Measurements from ENCODE around the gene SLX4.
"Not testable (repeated sequence)": the region's sequence is repeated elsewhere in the genome, so short reads cannot be mapped to it uniquely, and the experiment has no call there.

The SLX4 gene

DNA sequence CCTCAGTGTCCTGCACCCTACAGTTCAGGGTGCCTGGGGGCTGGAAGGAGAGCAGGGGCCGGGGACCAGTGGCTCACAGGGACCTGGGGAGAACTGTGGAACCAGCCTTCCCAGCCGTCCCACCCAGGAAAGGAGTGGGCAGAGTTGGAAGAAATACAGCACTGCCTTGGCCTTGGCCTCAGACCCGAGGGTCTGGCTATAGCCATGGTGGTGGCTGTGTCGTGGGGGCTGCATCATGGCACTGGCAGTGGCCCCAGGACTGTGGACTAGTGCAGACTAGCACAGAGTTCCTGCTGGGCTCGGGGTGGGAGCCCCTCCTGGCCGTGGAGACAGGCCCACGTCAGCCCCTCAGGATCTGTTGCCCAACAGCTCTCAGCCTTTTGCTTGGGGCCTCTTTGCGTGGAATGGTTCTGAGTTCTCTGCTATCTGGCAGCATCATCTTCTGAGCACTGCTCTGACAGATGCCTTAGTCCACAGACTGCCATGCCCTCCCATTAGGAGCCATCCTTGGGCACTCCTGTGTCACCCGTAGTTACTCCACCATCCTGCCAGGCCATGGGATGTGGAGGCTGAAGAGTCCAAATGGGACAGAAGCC lies 30.5 kb upstream of the SLX4 start:
- no peak for DNase-seq

DNA sequence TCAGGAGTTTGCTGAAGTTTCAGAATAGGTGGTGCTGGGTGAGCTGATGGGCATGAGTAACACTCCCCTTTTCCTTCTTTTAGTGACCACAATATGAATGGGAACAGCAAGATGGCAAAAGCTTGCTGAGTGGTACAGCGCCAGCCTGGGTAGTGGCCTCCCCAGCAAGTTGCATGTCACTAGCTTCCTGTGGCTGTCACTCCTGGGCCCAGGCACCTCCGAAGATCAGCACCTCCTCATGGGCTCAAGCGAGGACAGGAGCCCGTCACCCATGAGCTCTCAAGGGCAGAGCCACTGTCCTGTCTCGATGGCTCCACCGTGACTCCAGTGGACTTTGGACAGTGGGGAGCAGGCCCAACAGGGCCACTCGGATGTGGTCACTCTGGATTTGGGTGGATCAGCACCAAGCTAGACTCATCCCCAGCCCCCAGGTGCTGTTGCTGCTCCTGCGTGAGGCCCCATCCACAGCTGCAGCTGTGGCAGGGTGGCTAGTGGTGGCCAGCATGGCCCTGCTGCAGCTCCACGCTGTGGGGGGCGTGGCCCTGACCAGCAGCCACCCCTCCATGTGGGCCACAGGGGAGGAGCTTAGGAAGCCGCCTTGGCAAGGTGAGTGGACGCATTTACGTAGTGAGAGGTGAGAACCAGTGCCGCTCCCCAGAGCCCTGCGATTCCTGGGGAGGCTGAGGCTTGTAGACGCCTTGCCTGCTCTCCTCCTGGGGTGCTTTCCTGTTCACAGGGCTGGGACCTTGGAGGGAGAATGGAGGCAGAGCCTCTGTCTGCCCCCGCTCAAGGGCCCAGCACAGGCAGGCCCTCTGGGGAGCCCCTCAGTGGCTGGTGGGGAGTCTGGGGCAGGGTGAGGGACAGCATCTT lies 29.5 kb upstream of the SLX4 start:
- no peak for DNase-seq

DNA sequence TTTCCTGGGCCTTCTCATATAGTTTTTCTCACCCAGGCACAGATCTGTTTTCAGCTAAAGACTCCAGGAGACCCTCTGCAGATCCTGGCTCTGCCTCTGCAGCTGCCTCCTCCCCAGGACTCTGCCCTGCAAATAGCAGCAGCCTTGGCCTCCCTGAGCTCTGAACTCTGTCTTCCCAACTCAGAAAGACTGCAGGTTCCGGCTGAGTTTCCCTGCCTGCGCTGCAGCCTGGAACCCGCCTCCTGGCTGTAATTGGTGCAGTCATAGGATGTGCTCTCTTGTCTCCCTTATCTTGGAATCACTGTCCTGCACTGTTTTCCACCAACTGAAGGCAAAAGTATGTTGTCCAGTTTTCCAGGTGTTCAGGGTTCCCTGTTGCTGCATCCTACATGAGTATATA lies 28.8 kb upstream of the SLX4 start:
- no peak for DNase-seq

DNA sequence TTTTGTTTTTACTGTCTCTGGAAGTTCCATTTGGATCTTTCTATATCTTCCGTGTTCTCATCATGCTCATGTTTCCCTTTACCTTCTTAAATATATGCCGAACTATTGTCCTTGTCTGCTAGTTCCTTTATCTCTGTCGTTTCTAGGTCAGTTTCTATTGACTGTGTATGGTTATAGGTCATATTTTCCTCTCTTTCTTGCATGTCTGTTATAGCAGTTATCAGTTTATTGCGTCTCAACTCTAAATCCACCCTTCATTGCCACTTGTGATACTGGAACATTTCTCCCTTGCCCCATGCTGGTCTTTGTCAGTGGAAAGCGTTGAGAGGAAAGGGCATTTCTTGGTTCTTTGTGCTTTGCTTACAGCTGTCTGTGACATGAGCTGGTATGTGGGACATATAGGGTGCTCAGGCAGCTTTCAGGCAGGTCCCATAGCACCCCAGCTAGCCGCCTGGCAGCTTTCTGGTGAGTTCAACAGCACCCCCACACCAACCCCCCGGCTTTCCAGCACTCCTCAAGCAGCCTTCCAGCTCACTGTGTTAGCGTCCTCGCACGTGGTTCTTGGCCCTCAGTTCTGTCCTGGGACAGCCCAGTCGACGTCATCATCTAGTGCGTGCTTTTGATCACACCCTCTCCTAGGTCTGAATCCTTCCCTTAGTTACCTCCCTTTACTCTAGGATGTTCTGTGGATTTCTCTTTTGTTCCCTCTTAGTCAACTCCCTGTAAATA lies 27.7 kb upstream of the SLX4 start:
- no peak for DNase-seq

DNA sequence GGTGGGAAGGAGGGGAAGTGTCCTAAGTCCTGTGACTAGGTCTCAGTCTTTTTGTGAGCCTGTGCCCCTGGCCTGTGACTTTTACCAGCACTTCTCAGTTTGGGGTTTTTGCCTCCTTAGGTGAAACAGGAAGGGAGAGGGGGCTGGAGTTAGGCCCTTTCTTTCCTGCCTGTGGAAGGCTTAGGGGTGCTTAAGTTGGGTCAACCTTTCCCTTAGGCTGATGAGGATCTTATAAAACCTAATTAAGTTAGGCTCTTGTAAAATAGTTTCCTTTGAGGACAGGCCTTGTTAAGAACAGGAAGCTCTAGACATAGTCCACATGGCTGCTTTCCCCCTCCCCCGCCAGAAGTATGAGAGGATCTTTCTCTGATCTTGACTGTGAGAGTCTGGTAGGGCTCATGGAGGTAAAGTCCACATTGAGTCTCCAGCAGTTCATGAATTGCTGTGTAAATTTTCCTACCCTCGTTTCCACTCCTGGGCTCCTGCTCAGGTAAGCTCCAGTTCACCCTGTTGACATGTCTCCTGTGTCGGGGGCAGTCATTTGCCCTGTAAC lies 26.0 kb upstream of the SLX4 start:
- DNase-seq: peak; percentile 34 to 42

DNA sequence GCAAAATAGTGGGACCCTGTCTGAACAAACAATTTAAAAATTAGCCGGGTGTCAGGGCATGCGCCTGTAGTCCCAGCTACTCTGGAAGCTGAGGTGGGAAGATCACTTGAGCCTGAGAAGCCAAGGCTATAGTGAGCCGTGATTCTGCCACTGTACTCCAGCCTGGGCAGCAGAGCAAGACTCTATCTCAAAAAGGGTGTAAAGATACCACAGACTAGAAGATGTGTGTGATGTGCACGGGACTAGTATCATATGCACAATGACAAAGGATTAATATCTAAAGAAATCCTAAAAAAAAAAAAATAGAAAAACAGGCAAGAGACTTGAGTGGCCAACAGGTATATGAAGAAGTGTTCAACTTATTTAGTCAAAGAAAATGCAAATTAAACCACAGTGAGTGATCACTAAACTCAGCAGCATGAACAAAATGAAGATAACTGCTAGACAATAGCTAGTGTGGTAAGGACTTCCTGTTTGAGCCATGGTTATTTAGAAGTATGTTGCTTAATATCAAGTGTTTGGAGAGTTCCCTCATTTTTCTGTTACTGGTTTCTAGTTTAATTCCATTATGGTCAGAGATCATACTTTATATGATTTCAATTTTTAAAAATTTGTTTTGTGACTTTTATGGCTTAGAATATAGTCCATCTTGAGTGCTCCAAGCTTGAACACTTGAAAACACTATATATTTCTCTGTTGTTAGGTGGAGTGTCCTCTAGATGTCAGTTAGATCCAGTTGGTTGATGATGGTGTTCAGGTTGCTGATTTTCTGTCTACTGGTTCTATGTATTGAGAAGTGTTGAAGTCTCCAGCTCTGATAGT lies 14.7 kb upstream of the SLX4 start:
- DNase-seq: no peak

DNA sequence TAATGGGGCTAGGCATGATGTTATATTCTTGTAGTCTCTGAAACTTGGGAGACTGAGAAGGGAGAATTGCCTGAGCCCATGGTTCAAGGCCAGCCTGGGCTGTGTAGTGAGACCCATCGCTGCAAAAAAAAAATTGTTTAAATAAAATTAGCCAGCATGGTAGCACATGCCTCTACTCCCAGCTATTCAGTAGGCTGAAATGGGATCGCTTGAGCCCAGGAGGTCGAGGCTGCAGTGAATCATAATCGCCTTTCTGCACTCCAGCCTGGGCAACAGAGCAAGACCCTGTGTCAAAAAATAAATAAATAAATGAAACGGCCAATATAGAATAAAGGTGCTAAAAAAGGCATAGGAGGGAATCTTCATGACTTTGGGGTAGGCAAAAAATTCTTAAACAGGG lies 13.9 kb upstream of the SLX4 start:
- DNase-seq: no peak

DNA sequence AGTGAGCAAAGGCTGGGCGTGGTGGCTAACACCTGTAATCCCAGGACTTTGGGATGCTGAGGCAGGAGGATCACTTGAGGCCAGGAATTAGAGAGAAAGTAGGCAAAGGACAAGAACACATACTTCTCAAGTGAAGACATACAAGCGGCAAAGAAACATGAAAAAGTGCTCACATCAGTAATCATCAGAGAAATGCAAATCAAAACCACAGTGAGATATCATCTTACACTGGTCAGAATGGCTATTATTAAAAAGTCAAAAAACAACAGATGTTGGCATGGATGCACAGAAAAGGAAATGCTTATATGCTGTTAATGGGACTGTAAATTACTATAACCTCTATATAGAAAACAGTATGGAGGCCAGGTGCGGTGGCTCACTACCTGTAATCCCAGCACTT lies 12.2 kb upstream of the SLX4 start:
- DNase-seq: no peak

DNA sequence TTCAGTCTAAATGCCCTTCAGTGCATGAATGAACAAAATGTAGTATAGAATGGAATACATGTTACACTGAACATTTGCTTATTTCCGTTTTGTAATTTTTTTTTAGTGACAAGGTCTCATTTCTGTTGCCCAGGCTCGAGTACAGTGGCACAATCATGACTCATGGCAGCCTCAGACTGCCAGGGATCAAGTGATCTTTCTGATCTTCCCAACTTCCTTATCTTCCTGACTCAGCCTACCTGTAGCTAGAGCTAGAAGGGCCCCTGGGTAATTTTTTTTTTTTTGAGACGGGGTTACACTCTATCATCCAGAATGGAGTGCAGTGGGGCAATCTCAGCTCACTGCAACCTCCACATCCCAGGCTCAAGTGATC lies 7.3 kb upstream of the SLX4 start:
- no peak for DNase-seq

DNA sequence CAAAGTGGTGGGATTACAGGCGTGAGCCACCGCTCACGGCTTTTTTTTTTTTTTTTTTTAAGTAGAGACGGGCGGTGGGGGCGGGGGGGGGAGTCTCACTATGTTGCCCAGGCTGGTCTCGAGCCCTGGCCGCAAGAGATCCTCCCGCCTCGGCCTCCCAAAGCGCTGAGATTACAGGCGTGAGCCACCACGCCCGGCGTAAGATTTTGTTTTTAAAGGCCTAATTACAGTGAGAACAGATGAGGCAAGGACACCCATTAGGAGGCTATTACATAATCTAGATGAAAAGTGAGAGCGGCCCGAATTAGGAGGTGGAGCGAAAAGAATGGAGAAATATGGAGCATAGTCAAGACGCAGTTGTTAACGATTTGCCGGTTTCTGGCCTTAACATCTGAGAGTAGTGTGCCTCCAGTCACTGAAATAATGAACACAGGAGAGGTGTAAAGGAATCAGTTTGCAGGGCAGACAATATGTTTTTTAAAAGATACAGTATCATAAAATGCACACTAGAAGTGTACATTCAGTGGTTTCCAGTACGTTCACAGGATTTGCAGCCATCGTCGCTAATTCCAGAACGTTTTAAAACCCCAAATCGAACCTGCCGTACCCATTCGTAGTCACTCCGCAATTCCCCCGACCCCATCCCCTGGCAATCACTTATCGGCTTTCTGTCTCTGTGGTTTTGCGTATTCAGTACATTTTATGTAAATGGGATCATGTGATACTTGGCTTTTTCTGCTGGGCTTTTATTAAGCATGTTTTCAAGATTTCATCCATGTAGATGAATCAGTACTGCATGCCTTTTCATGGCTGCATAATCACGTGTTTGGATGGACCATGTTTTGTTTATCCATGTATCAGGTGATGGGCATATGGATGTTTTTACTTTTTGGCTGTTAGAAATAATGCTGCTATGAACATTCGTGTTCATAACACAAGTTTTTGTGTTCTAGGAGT lies 1.4 kb upstream of the SLX4 start:
- DNase-seq: no peak

DNA sequence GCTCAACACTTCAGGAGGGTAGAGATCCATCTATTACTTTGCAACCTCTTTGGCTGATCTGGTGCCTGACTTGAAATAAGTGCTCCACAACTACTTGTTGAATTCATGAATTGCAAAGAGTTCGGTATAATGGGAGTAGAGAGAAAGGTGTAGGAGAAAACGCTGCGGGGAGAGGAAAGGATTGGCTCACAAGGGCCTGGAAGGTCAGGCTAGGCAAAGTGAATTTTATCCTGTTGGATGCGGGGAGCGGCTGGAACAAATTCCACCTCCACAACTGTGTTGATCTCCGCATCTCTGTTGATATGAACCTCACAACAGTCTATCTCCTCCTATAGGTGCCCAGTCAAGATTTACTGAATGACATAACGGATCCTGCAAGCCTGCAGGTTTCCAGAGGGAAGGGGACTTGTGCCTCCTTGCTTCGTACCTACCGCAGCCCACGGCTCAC lies 684 bp downstream of the SLX4 start:
- no peak for DNase-seq

DNA sequence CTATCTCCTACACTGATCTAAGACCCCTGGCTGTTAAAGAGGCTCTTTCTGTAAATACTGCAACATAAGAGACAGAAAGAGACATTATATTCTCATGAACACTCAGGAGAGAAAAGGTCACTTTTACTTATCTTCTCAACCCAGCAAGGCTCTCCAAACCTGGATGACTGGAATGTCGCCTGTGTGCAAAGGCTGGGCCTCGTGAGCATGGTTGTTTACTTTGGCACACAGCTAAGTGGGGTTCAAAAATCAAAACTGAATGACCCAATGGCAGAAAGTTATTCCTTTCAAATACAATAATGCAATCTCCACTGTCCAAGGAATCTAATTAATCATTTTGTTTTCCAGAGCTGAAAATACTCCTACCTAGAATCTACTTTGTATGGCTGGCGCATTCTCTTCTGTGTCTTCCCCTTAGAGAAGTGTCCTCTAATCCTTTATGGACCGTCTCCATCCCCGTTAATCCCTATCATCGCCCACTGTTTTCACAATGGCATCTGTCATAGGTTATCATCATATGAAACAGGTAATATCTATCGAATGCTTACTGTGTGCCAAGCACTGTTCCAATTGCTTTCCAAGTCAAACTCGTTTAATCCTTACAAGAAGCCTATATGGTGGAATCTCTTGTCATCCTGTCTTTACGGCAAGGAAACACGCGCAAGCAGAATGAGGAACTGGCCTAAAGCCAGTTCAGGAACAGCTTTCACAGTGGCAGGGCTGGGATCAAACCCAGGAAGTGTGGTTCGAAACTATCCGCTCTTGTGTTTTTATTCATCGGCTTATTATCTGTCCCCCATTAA lies 1.3 kb downstream of the SLX4 start:
- DNase-seq: no peak

DNA sequence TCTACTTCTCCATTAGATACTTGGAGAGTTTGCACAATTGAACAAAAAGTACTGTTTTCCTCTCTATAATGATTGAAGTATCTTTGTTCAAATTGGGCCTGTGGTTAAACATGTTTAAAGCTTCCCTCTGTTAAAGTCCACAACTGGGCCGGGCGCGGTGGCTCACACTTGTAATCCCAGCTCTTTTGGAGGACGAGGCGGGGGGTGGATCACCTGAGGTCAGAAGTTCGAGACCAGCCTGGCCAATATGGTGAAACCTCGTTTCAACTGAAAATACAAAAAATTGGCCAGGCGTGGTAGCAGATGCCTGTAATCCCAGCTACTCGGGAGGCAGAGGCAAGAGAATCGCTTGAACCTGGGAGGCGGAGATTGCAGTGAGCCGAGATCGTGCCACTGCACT lies 2.4 kb downstream of the SLX4 start:
- DNase-seq: not testable (repeated sequence)

DNA sequence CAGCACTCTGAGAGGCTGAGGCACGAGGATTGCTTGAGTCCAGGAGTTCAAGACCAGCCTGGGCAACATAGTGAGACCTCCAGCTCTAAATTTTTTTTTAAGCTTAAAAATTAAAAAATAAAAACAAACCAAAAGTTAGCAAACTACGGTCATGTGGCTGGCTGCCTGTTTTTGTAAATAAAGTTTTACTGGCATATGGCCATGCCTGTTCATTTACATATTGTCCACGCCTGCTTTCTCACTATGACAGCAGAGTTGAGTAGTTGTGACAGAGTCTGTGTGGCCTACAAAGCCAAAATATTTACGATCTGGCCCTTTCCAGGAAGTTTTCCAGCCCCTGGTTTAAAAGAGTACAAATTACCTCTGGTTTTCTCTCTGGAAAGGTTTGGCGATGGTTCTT lies 3.3 kb downstream of the SLX4 start:
- DNase-seq: no peak

DNA sequence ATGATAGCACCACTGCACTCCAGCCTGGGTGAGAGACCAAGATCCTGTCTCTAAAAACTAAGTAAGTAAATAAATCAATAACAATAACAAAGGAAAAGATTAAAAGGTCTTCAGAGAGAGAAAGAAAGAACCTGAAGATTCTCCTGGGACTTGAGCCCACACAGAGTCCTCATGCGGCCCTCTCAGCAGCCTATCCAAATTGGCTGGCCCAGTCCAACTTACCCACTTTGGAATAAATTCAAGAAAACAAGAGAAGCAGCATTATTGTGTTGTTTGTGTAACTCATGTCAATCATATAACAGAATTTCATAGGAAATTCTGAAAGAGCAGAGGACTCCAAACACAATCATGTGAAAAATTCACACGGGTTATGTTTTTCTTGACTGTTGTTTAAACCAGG lies 3.8 kb downstream of the SLX4 start:
- DNase-seq: no peak

DNA sequence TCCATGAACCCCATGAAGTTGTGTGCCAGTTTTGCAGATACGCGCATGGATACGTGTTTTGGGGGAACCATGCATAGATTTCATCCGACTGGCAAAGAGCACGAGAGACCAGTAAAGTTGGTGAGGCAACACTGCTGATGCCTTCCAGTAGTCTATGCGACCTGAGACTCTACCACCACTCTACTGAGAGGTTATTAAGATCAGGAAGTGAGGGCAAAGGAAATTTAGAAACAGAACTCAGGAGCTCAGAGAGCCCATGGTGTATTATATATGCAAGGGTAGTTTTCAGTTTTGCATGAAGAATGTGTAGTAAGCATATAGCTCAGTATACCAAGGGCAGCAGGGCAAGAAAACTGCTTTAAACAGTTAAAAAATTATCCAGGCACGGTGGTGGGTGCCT lies 4.2 kb downstream of the SLX4 start:
- no peak for DNase-seq

DNA sequence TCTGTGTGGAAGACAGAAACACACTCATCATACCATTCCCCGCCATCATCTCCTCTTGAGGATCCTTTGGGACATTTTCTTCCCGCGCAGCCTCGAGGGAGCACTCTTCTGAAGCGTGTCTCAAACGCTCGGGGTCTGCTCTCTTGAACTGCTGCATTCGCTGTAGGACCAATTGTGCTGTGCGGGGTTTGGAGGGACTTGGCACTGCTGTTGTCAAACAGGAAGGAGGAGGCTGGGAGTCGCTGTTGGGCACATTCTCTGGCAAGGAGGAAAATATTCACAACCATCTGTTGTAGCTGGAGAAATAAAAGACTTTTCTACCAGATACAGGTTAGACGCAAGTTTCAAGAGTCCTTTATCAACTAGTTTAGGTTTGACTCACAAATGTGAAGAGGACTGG lies 5.0 kb downstream of the SLX4 start:
- no peak for DNase-seq

DNA sequence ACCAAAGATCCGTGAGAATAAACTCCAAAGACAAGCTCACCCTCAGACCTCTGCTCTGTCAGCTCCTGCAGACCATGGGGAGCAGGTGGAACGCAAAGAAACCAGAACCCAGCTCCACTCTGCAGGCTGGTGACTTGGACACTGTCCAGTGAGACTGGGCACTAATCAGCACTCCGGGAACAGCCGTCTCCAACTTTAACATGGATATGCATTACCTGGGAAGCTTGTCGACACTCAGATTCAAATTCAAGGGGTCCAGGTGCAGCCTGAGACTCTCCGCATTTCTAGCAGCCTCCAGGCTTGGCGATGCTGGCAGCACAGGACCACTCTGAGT lies 9.1 kb downstream of the SLX4 start:
- DNase-seq: no peak

DNA sequence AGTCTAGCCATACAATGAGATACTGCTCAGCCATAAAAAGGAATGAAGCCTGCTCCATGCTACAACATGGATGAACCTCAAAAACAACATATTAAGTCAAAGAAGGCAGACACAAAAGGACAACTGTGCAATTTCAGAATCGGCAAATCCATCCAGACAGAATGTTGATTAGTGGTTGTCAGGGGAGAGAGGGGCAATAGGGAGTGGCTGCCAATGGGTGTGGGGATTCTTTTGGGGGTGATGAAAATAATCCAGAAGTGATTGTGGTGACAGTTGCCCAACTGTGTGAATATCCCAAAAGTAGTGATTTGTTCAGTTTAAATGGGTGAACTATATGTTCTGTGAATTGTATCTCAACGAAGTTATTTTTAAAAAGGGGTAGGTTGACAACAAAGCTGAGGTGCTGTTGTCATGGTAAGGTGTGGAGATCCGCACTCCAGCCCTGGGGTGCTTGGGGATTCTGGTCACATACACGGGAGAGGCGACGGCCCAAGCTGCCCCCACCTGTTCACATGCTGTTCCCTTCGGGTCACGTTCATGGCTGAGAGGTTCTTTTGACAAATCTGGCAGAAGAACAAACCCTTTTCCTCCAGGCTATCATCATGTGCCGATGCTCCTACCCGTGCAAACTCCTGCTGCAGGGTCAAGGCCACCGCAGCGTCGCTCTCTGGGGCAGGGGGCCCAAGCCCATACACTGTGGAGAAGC lies 9.6 kb downstream of the SLX4 start:
- DNase-seq: no peak

DNA sequence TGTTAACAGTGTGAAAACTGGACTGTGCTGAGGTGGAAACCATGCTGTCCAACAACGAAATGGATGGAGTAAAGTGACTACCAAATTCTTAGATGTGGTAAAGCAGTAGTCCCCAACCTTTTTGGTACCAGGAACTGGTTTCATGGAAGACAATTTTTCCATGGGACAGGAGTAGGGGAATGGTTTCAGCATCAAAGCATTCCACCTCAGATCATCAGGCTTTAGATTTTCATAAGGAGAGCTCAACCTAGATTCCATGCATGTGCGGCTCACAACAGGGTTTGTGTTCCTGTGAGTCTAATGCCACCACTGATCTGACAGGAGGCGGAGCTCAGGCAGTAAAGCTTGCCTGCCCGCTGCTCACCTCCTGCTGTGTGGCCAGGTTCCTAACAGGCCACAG lies 11.5 kb downstream of the SLX4 start:
- no peak for DNase-seq

All from stimulated activated CD4-positive, alpha-beta T cell treated with anti-CD3 and anti-CD28 coated beads, Interleukin-2, amount 100 ng/mL, for 24 hours (primary cell).